HG02938 (cell line): Measurements from ENCODE around the gene SNCAIP.
"Not testable (repeated sequence)": the region's sequence is repeated elsewhere in the genome, so short reads cannot be mapped to it uniquely, and the experiment has no call there.

Experiments
- ATAC-seq: cut with Tn5 transposase; IDR thresholded peaks from one replicate; pipeline ENCODE4 v1.9.1; 2021; ENCODE audit warnings: mild to moderate bottlenecking, moderate library complexity; ENCODE audit not compliant: unreplicated experiment

Gene SNCAIP

DNA sequence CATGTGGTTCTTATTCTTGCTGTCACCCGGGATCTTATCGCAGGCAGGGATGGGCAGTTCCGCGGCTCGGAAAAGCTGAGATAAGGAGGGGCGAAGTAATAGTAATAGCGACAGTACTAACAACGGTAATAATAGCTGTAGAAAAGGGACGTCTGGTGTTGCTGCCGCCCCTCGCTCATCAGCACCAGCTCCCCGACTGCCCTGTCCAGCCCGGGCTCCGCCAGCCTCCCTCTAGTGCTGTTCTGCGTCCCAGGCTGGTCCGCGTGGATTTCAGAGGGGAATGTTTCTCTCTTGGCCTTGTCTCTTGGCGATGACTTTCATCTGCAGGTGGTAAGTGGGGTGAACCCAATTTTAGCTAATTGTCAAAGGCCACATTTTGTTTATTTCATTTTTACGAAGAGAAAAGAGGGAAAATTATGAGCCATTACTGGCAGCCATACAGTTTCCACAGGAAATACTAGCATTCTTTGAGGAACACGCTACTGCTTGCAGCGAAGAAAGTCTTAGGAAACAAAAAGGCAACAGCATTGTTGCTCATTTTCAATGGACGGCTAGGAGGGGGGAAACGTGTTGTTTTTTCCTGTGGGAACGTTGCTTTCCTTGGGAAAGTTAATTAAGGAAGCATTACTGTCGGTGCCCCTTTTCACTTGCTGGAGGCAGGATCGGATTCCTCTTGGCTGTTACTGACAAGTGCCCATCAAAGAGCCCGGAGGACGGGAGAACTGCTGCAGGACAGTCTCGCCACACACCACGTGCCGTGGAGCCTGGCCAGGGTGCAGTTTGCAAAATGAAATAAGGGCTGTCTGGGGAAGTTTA, 762 bp downstream of the SNCAIP start:
- ATAC-seq: no peak

- no peak for ATAC-seq
Observed at GRCh38 chr5:122314036-122314435, 2.0 kb downstream of the SNCAIP start.

DNA sequence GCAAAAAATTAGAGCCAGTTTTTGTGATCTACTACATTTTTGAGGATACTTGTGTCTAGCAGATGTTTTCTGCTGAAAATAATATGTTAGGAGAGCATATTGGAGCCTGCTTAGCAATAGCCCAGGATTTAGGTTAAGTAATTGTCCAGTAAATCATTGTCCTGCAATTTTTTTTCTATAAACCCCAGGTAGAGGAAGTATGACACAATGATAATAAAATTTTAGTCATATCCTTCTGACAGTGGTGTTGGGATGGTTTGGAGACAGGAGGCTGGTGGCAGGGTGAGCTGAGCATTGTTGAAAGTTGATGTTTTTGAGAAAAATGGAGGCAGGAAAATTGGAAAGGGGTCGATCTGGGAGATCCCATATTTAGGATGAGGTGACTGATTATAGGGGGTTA, 3.5 kb downstream of the SNCAIP start:
- ATAC-seq: no peak

- ATAC-seq: no peak
Observed at GRCh38 chr5:122316656-122317055, 4.6 kb downstream of the SNCAIP start.

GRCh38 chr5:122319897-122320296, 7.9 kb downstream of the SNCAIP start:
- ATAC-seq: no peak

DNA sequence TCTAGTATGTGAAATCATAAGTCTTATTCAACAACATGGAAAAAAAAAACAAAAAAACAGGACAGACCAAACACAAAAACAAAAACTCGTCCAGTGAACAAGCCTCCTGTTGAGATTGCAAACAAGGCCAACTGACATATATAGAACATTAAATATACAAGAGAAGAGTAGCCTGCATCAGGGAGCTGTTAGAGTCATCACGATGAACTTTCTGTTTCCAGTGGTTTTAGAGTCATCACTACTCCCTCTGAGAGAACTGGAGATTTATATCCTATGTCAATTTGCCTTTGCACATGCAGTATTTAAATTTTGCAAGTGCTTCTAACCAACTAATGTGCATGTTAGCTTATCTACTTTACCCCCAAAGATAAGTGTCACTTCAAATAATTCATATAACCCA, 9.9 kb downstream of the SNCAIP start:
- ATAC-seq: no peak

DNA sequence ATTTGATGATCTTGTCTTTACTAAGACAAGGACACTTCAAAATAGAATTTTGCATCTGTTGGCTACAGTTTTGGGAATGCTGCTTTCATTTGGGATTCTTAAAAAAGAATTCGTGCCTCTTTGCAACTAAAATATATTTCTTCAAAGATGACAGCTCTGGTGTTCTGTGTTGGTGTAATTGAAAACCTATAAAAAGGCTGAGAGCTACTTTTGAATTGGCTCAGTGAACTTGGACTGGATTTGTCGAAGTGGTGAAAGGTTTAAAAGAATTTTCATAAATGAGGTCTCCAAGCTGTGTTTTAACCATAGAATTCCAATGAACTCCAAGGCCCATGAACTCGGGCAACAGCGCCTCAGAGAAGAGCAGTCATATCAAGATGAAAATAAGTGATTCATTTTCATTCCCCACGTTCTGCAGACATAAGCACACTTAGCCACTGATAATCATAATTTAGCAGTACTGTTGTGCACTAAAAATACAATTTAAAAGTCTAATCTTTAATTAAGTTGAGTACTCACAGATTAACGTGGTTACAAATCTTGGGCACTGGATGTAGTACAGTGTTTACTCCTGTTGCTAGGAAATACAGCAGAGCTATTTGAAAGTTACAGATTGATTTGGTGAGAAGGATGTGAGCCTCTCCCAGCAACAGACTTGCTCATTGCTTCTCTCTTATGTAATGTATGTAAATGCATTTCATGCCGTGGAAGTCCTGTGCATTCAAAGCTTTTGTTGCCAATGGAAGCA, 10.9 kb downstream of the SNCAIP start:
- ATAC-seq: no peak

GRCh38 chr5:122323738-122324137, 11.7 kb downstream of the SNCAIP start:
- no peak for ATAC-seq

DNA sequence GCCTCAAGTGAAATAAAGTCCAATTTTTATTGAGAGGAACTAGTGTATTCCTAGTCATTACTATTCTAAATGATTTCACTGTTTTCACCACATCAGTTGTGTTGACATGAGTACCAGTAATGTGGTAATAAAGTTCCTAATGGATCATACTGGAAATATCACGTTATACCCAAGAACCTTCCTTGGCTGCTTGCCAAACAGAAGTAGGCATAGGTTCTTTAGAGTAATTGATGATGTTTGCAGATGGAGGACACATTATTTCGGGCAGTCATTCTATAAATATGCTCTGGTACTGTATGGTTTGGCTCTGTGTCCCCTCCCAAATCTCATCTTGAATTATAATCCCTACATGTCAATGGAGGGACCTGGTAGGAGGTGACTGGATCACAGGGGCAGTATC, 15.1 kb downstream of the SNCAIP start:
- ATAC-seq: no peak

- no peak for ATAC-seq
Observed at GRCh38 chr5:122330881-122331280, 18.8 kb downstream of the SNCAIP start.

- ATAC-seq: no peak
Observed at GRCh38 chr5:122332599-122333555, 20.8 kb downstream of the SNCAIP start.

GRCh38 chr5:122333564-122333963, 21.5 kb downstream of the SNCAIP start:
- ATAC-seq: no peak

GRCh38 chr5:122339591-122339990, 27.6 kb downstream of the SNCAIP start:
- ATAC-seq: no peak

GRCh38 chr5:122341087-122341486, 29.1 kb downstream of the SNCAIP start:
- ATAC-seq: no peak

- ATAC-seq: no peak
Observed at GRCh38 chr5:122342256-122342655, 30.2 kb downstream of the SNCAIP start.

DNA sequence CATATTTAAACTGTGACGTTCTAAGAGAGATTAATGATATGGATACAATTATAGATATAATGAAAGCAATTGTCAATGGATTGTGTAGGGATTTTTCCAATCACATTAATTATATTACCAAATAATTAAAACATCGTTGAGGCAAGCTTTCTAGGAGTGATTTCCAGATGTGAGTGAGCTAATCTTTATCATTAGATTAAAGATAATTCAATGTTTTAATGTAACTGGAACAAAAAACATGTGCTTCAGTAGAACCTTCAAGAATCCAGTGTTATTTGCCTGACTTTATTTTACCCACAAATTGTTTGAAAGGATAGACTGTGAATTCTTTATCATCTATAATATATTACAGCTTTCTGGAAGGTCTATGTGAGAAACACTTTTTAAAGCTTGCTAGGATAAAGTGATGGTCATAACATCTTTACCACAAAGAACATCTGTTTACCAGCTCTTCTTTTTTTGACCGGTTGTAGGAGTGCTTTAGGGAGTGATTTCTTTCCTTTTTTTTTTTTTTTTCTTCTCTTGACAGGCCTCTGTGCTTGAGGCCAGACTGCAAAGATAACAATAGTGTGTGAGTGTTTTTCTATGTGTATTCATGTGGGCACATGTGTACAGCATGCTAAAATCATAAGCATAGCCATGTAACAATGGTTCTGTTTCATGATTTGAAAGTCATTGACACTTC, 35.0 kb downstream of the SNCAIP start:
- ATAC-seq: no peak

GRCh38 chr5:122350496-122350895, 38.5 kb downstream of the SNCAIP start:
- no peak for ATAC-seq

- no peak for ATAC-seq
Observed at GRCh38 chr5:122351416-122352157, 39.5 kb downstream of the SNCAIP start.

DNA sequence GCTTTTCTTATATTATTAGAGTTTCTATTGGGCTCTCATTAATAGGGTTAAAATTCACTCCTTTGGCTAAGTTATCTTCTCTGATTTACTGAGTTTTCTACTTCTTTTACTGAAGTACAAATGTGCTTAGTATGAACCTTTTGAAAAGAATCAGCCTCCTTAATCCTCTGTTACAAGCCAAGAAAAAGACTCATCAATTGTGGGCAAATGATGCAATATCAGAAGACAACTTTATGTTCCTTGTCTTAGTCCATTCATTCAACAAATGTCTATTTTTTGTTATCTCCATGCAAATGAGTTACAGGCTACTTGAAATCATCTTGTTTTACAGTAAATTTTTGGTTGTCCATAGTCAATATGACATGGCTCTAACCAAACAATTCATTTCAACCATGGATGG, 40.3 kb downstream of the SNCAIP start:
- ATAC-seq: no peak

DNA sequence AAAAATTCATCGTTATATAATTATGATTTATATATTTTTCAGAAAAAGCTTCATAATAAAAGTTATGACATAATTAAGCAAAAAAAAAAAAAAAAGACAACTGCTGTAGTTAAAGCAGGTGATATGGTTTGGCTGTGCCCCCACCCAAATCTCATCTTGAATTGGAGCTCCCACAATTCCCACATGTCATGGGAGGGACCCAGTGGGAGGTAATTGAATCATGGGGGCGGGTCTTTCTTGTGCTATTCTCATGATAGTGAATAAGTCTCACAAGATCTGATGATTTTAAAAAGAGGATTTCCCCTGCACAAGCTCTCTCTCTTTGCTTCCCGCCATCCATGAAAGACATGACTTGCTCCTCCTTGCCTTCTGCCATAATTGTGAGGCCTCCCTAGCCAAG, 41.3 kb downstream of the SNCAIP start:
- not testable (repeated sequence) for ATAC-seq
